Measurements from ENCODE around the gene ZNF668. TPM values are rescaled to one million over a fixed set of nuclear protein-coding genes. Genes with fewer than 3 reads are reported as not detected.

The ZNF668 gene
- total and polyA plus RNA-seq, 7 experiments from 2014 or later = 6.1 to 15.2 (median 12.6) TPM

- intact Hi-C loops (cut with micrococcal nuclease) = no loop called here
- DNase-seq (peak in 2 of 9 donors; percentile 7 to 11), ATAC-seq (peak; percentile 75)
- H3K9me3 ChIP-seq (ENCODE audit: control insufficient read depth in 2 of 3, low read length in 3 of 3) = no peaks in the 10 kb centered on the region
- peaks cover 24 to 53% (median 40%) of the 10 kb centered on the region in 7 donors for H3K4me1 Mint-ChIP-seq
- H3K36me3 Mint-ChIP-seq = peaks cover 0 to 19% (median 4%) of the 10 kb centered on the region in 5 donors
- H3K36me3 ChIP-seq (ENCODE audit: control insufficient read depth in 2 of 3, insufficient read depth in 3 of 3, low read length in 3 of 3) = peaks cover 0 to 23% (median 0%) of the 10 kb centered on the region in 3 experiments
- POLR2A ChIA-PET = interaction anchor here (0.6 to 1.6 kb wide), 3 partner anchors 10 to 15 kb away, joined by 3 to 8 read pairs (median 5); partner anchors contain the start of genes ZNF646 and ZNF668
- H3K27me3 ChIP-seq (ENCODE audit: control insufficient read depth in 2 of 2, insufficient read depth in 2 of 2, low read length in 2 of 2) = no peaks in the 10 kb centered on the region
- H3K4me1 ChIP-seq (ENCODE audit: control insufficient read depth in 2 of 2, insufficient read depth in 2 of 2, low read length in 2 of 2) = peaks cover 19 to 44% of the 10 kb centered on the region in 2 donors
- peak overlapping the region; percentile 28 for H3K27ac ChIP-seq (ENCODE audit: low read depth, low read length)
- H3K27me3 Mint-ChIP-seq = no peaks in the 10 kb centered on the region
- peaks cover 0 to 1% (median 0%) of the 10 kb centered on the region in 11 donors for H3K9me3 Mint-ChIP-seq
- CTCF ChIA-PET = no interaction called here
- peak overlapping the region; percentile 30 to 82 (median 74) for H3K4me3 Mint-ChIP-seq
- peak overlapping the region; percentile 44 for H3K4me3 ChIP-seq (ENCODE audit: low read length)
- peak overlapping the region; percentile 12 to 83 (median 72) for H3K27ac Mint-ChIP-seq
Observed at GRCh38 chr16:31063843-31064611, 10.0 kb downstream of the ZNF668 start.

GRCh38 chr16:31063495-31063842 lies 10.6 kb downstream of the ZNF668 start:
- peaks cover 0 to 19% (median 4%) of the 10 kb centered on the region in 5 donors for H3K36me3 Mint-ChIP-seq
- Histone ChIP-seq H3K9me3 (ENCODE audit: control insufficient read depth in 2 of 3, low read length in 3 of 3) (no peaks in the 10 kb centered on the region), H3K4me1 (ENCODE audit: control insufficient read depth in 2 of 2, insufficient read depth in 2 of 2, low read length in 2 of 2) (peaks cover 19 to 44% of the 10 kb centered on the region in 2 donors), H3K27me3 (ENCODE audit: control insufficient read depth in 2 of 2, insufficient read depth in 2 of 2, low read length in 2 of 2) (no peaks in the 10 kb centered on the region), H3K27ac (ENCODE audit: low read depth, low read length) (no peak overlapping the region), H3K36me3 (ENCODE audit: control insufficient read depth in 2 of 3, insufficient read depth in 3 of 3, low read length in 3 of 3) (peaks cover 0 to 23% (median 0%) of the 10 kb centered on the region in 3 experiments), H3K4me3 (ENCODE audit: low read length) (peak overlapping the region; percentile 44)
- peak overlapping the region in 8 of 10 donors; percentile 24 to 82 (median 68) for H3K4me3 Mint-ChIP-seq
- ATAC-seq = no peak
- intact Hi-C loops (cut with micrococcal nuclease) = no loop called here
- peaks cover 21 to 53% (median 40%) of the 10 kb centered on the region in 7 donors for H3K4me1 Mint-ChIP-seq
- no peaks in the 10 kb centered on the region for H3K27me3 Mint-ChIP-seq
- no peak for DNase-seq
- ChIA-PET CTCF (no interaction called here), POLR2A (interaction anchor here (0.6 to 1.6 kb wide), 2 partner anchors 10 to 16 kb away, joined by 3 to 8 read pairs; partner anchors contain the start of genes ZNF646 and ZNF668)
- peak overlapping the region in 6 of 9 donors; percentile 43 to 76 (median 52) for H3K27ac Mint-ChIP-seq
- peaks cover 0 to 1% (median 0%) of the 10 kb centered on the region in 11 donors for H3K9me3 Mint-ChIP-seq

- intact Hi-C loops (cut with micrococcal nuclease) = no loop called here
- Histone ChIP-seq H3K4me1 (ENCODE audit: control insufficient read depth in 2 of 2, insufficient read depth in 2 of 2, low read length in 2 of 2) (peaks cover 19 to 44% of the 10 kb centered on the region in 2 donors), H3K4me3 (ENCODE audit: low read length) (no peak overlapping the region), H3K27me3 (ENCODE audit: control insufficient read depth in 2 of 2, insufficient read depth in 2 of 2, low read length in 2 of 2) (no peaks in the 10 kb centered on the region), H3K36me3 (ENCODE audit: control insufficient read depth in 2 of 3, insufficient read depth in 3 of 3, low read length in 3 of 3) (peaks cover 0 to 23% (median 0%) of the 10 kb centered on the region in 3 experiments), H3K27ac (ENCODE audit: low read depth, low read length) (no peak overlapping the region), H3K9me3 (ENCODE audit: control insufficient read depth in 2 of 3, low read length in 3 of 3) (no peaks in the 10 kb centered on the region)
- H3K27me3 Mint-ChIP-seq = no peaks in the 10 kb centered on the region
- H3K36me3 Mint-ChIP-seq = peaks cover 0 to 21% (median 4%) of the 10 kb centered on the region in 5 donors
- peaks cover 0 to 1% (median 0%) of the 10 kb centered on the region in 11 donors for H3K9me3 Mint-ChIP-seq
- H3K27ac Mint-ChIP-seq = no peak overlapping the region
- no peak for DNase-seq
- ChIA-PET CTCF (no interaction called here), POLR2A (no interaction called here)
- peaks cover 21 to 49% (median 38%) of the 10 kb centered on the region in 7 donors for H3K4me1 Mint-ChIP-seq
- no peak for ATAC-seq
- no peak overlapping the region for H3K4me3 Mint-ChIP-seq
Observed at GRCh38 chr16:31061813-31062440, 12.1 kb downstream of the ZNF668 start.

- no peak for ATAC-seq
- H3K4me3 ChIP-seq (ENCODE audit: low read length) = no peak overlapping the region
- H3K4me1 ChIP-seq (ENCODE audit: control insufficient read depth in 2 of 2, insufficient read depth in 2 of 2, low read length in 2 of 2) = peaks cover 19 to 42% of the 10 kb centered on the region in 2 donors
- intact Hi-C loops (cut with micrococcal nuclease) = no loop called here
- DNase-seq = no peak
- H3K27me3 ChIP-seq (ENCODE audit: control insufficient read depth in 2 of 2, insufficient read depth in 2 of 2, low read length in 2 of 2) = no peaks in the 10 kb centered on the region
- no peak overlapping the region for H3K4me3 Mint-ChIP-seq
- peaks cover 0 to 1% (median 0%) of the 10 kb centered on the region in 11 donors for H3K9me3 Mint-ChIP-seq
- ChIA-PET CTCF (no interaction called here), POLR2A (interaction anchor here (0.6 kb wide), 1 partner anchor 160 kb away, joined by 5 read pairs; no protein-coding TSS in a partner anchor)
- H3K36me3 ChIP-seq (ENCODE audit: control insufficient read depth in 2 of 3, insufficient read depth in 3 of 3, low read length in 3 of 3) = peaks cover 0 to 23% (median 0%) of the 10 kb centered on the region in 3 experiments
- H3K27ac ChIP-seq (ENCODE audit: low read depth, low read length) = no peak overlapping the region
- H3K27me3 Mint-ChIP-seq = no peaks in the 10 kb centered on the region
- H3K36me3 Mint-ChIP-seq = peaks cover 0 to 21% (median 4%) of the 10 kb centered on the region in 5 donors
- no peak overlapping the region for H3K27ac Mint-ChIP-seq
- peaks cover 21 to 44% (median 35%) of the 10 kb centered on the region in 7 donors for H3K4me1 Mint-ChIP-seq
- H3K9me3 ChIP-seq (ENCODE audit: control insufficient read depth in 2 of 3, low read length in 3 of 3) = no peaks in the 10 kb centered on the region
Observed at GRCh38 chr16:31061126-31061812, 12.8 kb downstream of the ZNF668 start.

- peaks cover 0 to 10% (median 2%) of the 10 kb centered on the region in 7 donors for H3K4me1 Mint-ChIP-seq
- Histone ChIP-seq H3K4me3 (ENCODE audit: low read length) (no peak overlapping the region), H3K27ac (ENCODE audit: low read depth, low read length) (no peak overlapping the region), H3K4me1 (ENCODE audit: control insufficient read depth in 2 of 2, insufficient read depth in 2 of 2, low read length in 2 of 2) (peaks cover 0 to under 1% of the 10 kb centered on the region in 2 donors), H3K36me3 (ENCODE audit: control insufficient read depth in 2 of 3, insufficient read depth in 3 of 3, low read length in 3 of 3) (peaks cover 0 to 5% (median 0%) of the 10 kb centered on the region in 3 experiments), H3K27me3 (ENCODE audit: control insufficient read depth in 2 of 2, insufficient read depth in 2 of 2, low read length in 2 of 2) (no peaks in the 10 kb centered on the region), H3K9me3 (ENCODE audit: control insufficient read depth in 2 of 3, low read length in 3 of 3) (no peaks in the 10 kb centered on the region)
- ATAC-seq (no peak), DNase-seq (no peak)
- intact Hi-C loops (cut with micrococcal nuclease) = no loop called here
- H3K36me3 Mint-ChIP-seq = peaks cover 0 to 14% (median 4%) of the 10 kb centered on the region in 5 donors
- no peak overlapping the region for H3K27ac Mint-ChIP-seq
- no peaks in the 10 kb centered on the region for H3K27me3 Mint-ChIP-seq
- ChIA-PET CTCF (interaction anchor here (0.7 kb wide), 1 partner anchor 16 kb away, joined by 3 read pairs; no protein-coding TSS in a partner anchor), POLR2A (no interaction called here)
- H3K9me3 Mint-ChIP-seq = no peaks in the 10 kb centered on the region
- H3K4me3 Mint-ChIP-seq = no peak overlapping the region
Observed at GRCh38 chr16:31055613-31056012, 18.4 kb downstream of the ZNF668 start.

- no peaks in the 10 kb centered on the region for H3K4me1 ChIP-seq (ENCODE audit: control insufficient read depth in 2 of 2, insufficient read depth in 2 of 2, low read length in 2 of 2)
- DNase-seq (no peak), ATAC-seq (peak; percentile 87)
- ChIA-PET POLR2A (no interaction called here), CTCF (no interaction called here)
- H3K36me3 Mint-ChIP-seq = peaks cover 0 to 7% (median 2%) of the 10 kb centered on the region in 5 donors
- no peaks in the 10 kb centered on the region for H3K9me3 Mint-ChIP-seq
- no peak overlapping the region for H3K27ac ChIP-seq (ENCODE audit: low read depth, low read length)
- no peaks in the 10 kb centered on the region for H3K27me3 ChIP-seq (ENCODE audit: control insufficient read depth in 2 of 2, insufficient read depth in 2 of 2, low read length in 2 of 2)
- peaks cover 0 to 9% (median 0%) of the 10 kb centered on the region in 7 donors for H3K4me1 Mint-ChIP-seq
- H3K36me3 ChIP-seq (ENCODE audit: control insufficient read depth in 2 of 3, insufficient read depth in 3 of 3, low read length in 3 of 3) = no peaks in the 10 kb centered on the region
- H3K4me3 ChIP-seq (ENCODE audit: low read length) = no peak overlapping the region
- H3K27me3 Mint-ChIP-seq = no peaks in the 10 kb centered on the region
- no peaks in the 10 kb centered on the region for H3K9me3 ChIP-seq (ENCODE audit: control insufficient read depth in 2 of 3, low read length in 3 of 3)
- intact Hi-C loops (cut with micrococcal nuclease) = no loop called here
- no peak overlapping the region for H3K4me3 Mint-ChIP-seq
- H3K27ac Mint-ChIP-seq = no peak overlapping the region
Observed at GRCh38 chr16:31052114-31052513, 21.9 kb downstream of the ZNF668 start.
